ENCODE data around the gene MACF1. TPM values are rescaled to one million over a fixed set of nuclear protein-coding genes. Genes with fewer than 3 reads are reported as not detected.
"Not testable (repeated sequence)": the region's sequence is repeated elsewhere in the genome, so short reads cannot be mapped to it uniquely, and the experiment has no call there.

The MACF1 gene
- total RNA-seq, 1 donor from 2014 or later: 296 TPM

- H3K4me3 ChIP-seq (ENCODE audit: low read depth, low read length): no peak overlapping the region
- TF ChIP-seq, protein P1, sequence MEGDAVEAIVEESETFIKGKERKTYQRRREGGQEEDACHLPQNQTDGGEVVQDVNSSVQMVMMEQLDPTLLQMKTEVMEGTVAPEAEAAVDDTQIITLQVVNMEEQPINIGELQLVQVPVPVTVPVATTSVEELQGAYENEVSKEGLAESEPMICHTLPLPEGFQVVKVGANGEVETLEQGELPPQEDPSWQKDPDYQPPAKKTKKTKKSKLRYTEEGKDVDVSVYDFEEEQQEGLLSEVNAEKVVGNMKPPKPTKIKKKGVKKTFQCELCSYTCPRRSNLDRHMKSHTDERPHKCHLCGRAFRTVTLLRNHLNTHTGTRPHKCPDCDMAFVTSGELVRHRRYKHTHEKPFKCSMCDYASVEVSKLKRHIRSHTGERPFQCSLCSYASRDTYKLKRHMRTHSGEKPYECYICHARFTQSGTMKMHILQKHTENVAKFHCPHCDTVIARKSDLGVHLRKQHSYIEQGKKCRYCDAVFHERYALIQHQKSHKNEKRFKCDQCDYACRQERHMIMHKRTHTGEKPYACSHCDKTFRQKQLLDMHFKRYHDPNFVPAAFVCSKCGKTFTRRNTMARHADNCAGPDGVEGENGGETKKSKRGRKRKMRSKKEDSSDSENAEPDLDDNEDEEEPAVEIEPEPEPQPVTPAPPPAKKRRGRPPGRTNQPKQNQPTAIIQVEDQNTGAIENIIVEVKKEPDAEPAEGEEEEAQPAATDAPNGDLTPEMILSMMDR (conservative IDR thresholded peaks at IDR 0.05; ENCODE audit: low read depth, low read length): no peak
- no peak for DNase-seq (ENCODE audit: low read depth)
Measured at GRCh38 chr1:39205781-39206464, 1.4 kb downstream of the MACF1 start.

- not testable (repeated sequence) for DNase-seq (ENCODE audit: low read depth); H3K4me3 ChIP-seq (ENCODE audit: low read depth, low read length)
Measured at GRCh38 chr1:39208360-39208759, 3.9 kb downstream of the MACF1 start.

- TF ChIP-seq, protein P1 (conservative IDR thresholded peaks at IDR 0.05; ENCODE audit: low read depth, low read length): no peak
- H3K4me3 ChIP-seq (ENCODE audit: low read depth, low read length): no peak overlapping the region
- no peak for DNase-seq (ENCODE audit: low read depth)
Measured at GRCh38 chr1:39210649-39211048, 6.2 kb downstream of the MACF1 start.

DNA sequence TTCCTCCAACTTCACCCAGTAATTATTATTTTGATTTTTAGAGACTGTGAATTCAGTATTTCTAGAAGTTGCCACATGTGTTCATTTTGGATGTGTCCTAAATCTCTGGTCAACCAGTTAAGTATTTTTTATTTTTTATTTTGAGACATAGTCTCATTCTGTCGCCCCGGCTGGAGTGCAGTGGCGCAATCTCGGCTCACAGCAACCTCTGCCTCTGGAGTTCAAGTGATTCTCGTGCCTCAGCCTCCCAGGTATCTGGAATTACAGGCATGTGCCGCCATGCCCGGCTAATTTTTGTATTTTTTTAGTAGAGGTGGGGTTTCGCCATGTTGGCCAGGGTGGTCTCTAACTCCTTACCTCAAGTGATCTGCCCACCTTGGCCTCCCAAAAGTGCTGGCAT, 8.0 kb downstream of the MACF1 start:
- DNase-seq (ENCODE audit: low read depth): no peak
- TF ChIP-seq, protein P1 (conservative IDR thresholded peaks at IDR 0.05; ENCODE audit: low read depth, low read length): no peak
- H3K4me3 ChIP-seq (ENCODE audit: low read depth, low read length): no peak overlapping the region

DNA sequence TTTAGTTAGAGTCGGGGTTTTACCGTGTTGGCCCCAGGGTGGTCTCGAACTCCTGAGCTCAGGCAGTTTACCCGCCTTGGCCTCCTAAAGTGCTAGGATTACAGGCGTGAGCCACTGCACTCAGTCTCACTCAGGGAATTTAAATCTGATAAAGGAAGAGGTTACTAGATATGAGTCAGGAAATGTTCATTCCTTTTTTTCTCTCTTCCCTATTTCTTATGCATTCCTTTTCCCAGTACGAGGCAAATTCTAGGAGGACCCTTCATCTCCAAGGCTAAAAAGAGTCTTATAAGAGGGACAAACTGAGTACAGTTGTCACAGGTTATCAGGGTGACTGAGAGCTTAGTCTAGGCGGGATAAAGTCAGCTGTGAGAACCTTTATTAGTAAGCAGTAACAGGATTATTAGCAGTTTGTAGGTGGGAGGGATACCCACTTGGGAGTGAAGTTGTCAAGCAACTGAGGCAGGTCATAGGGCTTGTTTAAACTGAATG, 9.1 kb downstream of the MACF1 start:
- H3K4me3 ChIP-seq (ENCODE audit: low read depth, low read length): no peak overlapping the region
- TF ChIP-seq, protein P1 (conservative IDR thresholded peaks at IDR 0.05; ENCODE audit: low read depth, low read length): no peak
- no peak for DNase-seq (ENCODE audit: low read depth)

DNA sequence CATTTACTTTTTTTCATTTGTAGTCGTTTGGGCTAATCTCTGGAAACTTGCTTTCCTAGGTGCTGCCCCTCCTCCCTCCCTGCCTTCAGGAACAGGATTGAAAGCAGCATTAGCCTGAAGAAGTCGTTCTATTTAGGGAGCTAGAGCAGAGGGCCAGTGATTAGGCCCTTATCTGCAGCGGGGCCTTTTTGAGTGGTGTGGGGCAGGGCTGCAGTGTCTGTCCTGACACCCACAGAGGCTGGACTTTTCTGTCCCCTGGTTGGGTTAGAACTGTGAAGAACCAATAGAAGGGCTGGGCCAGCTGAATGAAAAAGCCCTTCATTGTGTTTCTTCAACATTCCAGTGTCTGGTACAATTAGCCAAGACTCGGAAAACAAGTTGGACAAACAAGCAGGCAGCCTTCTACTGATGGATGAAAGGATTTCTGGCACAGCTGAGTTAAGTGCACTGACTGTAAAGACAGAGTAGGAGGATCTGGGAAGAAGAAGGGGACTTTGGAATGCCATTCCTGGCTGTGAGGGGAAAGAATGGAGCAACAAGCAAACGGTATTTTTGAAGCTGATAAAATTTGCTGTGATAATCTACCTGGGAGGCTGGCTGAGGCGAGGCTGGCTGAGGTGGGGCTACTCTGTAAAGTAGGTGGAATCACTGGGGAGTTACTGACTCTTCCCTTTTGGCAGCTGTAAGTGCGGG, 9.7 kb downstream of the MACF1 start:
- TF ChIP-seq, protein P1 (conservative IDR thresholded peaks at IDR 0.05; ENCODE audit: low read depth, low read length): no peak
- H3K4me3 ChIP-seq (ENCODE audit: low read depth, low read length): no peak overlapping the region
- no peak for DNase-seq (ENCODE audit: low read depth)

GRCh38 chr1:39214714-39214997, 10.2 kb downstream of the MACF1 start:
- TF ChIP-seq, protein P1 (conservative IDR thresholded peaks at IDR 0.05; ENCODE audit: low read depth, low read length): no peak
- DNase-seq (ENCODE audit: low read depth): no peak
- no peak overlapping the region for H3K4me3 ChIP-seq (ENCODE audit: low read depth, low read length)

Data from epithelial cell of proximal tubule (primary cell).